HG02884 (cell line): ENCODE data around the gene WNT7A.

Experiments used
- ATAC-seq: cut with Tn5 transposase; IDR thresholded peaks from one replicate; pipeline ENCODE4 v1.9.1; 2021; ENCODE audit warnings: mild to moderate bottlenecking, moderate library complexity; ENCODE audit not compliant: unreplicated experiment

Gene WNT7A

GRCh38 chr3:13831386-13831996 lies 48.4 kb downstream of the WNT7A start:
- no peak for ATAC-seq

GRCh38 chr3:13829311-13829710 lies 50.6 kb downstream of the WNT7A start:
- ATAC-seq = no peak

- ATAC-seq = no peak
Measured at GRCh38 chr3:13828501-13829265, 51.2 kb downstream of the WNT7A start.

- ATAC-seq = no peak
Measured at GRCh38 chr3:13827699-13828098, 52.2 kb downstream of the WNT7A start.

GRCh38 chr3:13827256-13827655 lies 52.6 kb downstream of the WNT7A start:
- ATAC-seq = no peak

- ATAC-seq = no peak
Measured at GRCh38 chr3:13826672-13827071, 53.2 kb downstream of the WNT7A start.

- ATAC-seq = no peak
Measured at GRCh38 chr3:13825821-13826220, 54.0 kb downstream of the WNT7A start.

GRCh38 chr3:13825311-13825579 lies 54.6 kb downstream of the WNT7A start:
- ATAC-seq = no peak

GRCh38 chr3:13824521-13825310 lies 55.2 kb downstream of the WNT7A start:
- no peak for ATAC-seq

GRCh38 chr3:13823692-13824091 lies 56.2 kb downstream of the WNT7A start:
- no peak for ATAC-seq

- ATAC-seq = no peak
Measured at GRCh38 chr3:13822871-13823585, 56.8 kb downstream of the WNT7A start.

- ATAC-seq = no peak
Measured at GRCh38 chr3:13822042-13822441, 57.8 kb downstream of the WNT7A start.

- no peak for ATAC-seq
Measured at GRCh38 chr3:13821126-13821525, 58.7 kb downstream of the WNT7A start.

GRCh38 chr3:13818919-13819318 lies 61.0 kb downstream of the WNT7A start:
- ATAC-seq = no peak

- no peak for ATAC-seq
Measured at GRCh38 chr3:13815088-13815683, 64.7 kb downstream of the WNT7A start.

- no peak for ATAC-seq
Measured at GRCh38 chr3:13812034-13812471, 67.8 kb downstream of the WNT7A start.

GRCh38 chr3:13811614-13812013 lies 68.3 kb downstream of the WNT7A start:
- no peak for ATAC-seq

GRCh38 chr3:13808550-13808949 lies 71.3 kb downstream of the WNT7A start:
- no peak for ATAC-seq

- no peak for ATAC-seq
Measured at GRCh38 chr3:13801361-13802204, 78.3 kb downstream of the WNT7A start.

- no peak for ATAC-seq
Measured at GRCh38 chr3:13800064-13800463, 79.8 kb downstream of the WNT7A start.
